Spleen (tissue), 11 donors: ENCODE measurements around the gene PVR. TPM values are rescaled to one million over a fixed set of nuclear protein-coding genes. Genes with fewer than 3 reads are reported as not detected.

Source experiments
- DNase-seq: peaks from one replicate; pipeline ENCODE4 v3.0.0-alpha.2; 2020
- H3K27ac ChIP-seq, 8 donors: fragments of 200-600 bp; sonication (generic) in 7 of 8; 1 replicate in 4 of 8; 2 replicates in 4 of 8; pipeline versions ENCODE4 v1.5.0 to v1.8.0; 2016 to 2021; ENCODE audit warnings: inconsistent platforms in 4 of 8, mild to moderate bottlenecking in 4 of 8, moderate library complexity in 1 of 8
- H3K27me3 ChIP-seq, 7 donors: fragments of 200-600 bp; sonication (generic) in 6 of 7; replicated peaks in 1 of 7; 1 replicate in 4 of 7; 2 replicates in 3 of 7; pipeline versions ENCODE4 v1.5.0 to v1.8.0; 2016 to 2021; ENCODE audit warnings: inconsistent platforms in 3 of 7, mild to moderate bottlenecking in 1 of 7
- H3K36me3 ChIP-seq, 6 donors: fragments of 200-600 bp; sonication (generic) in 5 of 6; 1 replicate in 4 of 6; 2 replicates in 2 of 6; pipeline versions ENCODE4 v1.5.0 to v1.8.0; 2016 to 2021; ENCODE audit warnings: inconsistent platforms in 2 of 6
- H3K4me1 ChIP-seq, 6 donors: fragments of 200-600 bp; sonication (generic) in 5 of 6; 1 replicate in 3 of 6; 2 replicates in 3 of 6; pipeline versions ENCODE4 v1.5.0 to v1.8.0; 2016 to 2021; ENCODE audit warnings: inconsistent platforms in 3 of 6
- H3K4me3 ChIP-seq, 8 donors: fragments of 200-600 bp; sonication (generic) in 7 of 8; 1 replicate in 4 of 8; 2 replicates in 4 of 8; pipeline versions ENCODE4 v1.5.0 to v1.8.0; 2016 to 2021; ENCODE audit warnings: inconsistent platforms in 4 of 8, mild to moderate bottlenecking in 4 of 8, moderate library complexity in 2 of 8
- H3K9me3 ChIP-seq, 8 donors: fragments of 200-600 bp; sonication (generic) in 7 of 8; 1 replicate in 4 of 8; 2 replicates in 4 of 8; pipeline versions ENCODE4 v1.5.0 to v1.8.0; 2016 to 2021; ENCODE audit warnings: inconsistent platforms in 4 of 8
- CTCF ChIP-seq, 11 experiments: fragments of 200-600 bp in 7 of 11; fragments of 450-650 bp in 4 of 11; sonication (generic) in 4 of 11; IDR thresholded peaks in 8 of 11; conservative IDR thresholded peaks in 3 of 11; 1 replicate in 7 of 11; 2 replicates in 4 of 11; pipeline versions ENCODE4 v1.4.0 to v1.8.0; 2016 to 2021; ENCODE audit warnings: antibody characterized with exemption in 11 of 11, inconsistent platforms in 4 of 11, mild to moderate bottlenecking in 1 of 11
- POLR2A ChIP-seq, 3 donors: fragments of 450-650 bp; IDR thresholded peaks; one replicate each; pipeline ENCODE4 v1.5.1; 2017; ENCODE audit warnings: antibody characterized with exemption in 3 of 3, mild to moderate bottlenecking in 1 of 3
- POLR2AphosphoS5 ChIP-seq, 3 donors: sonication (generic); formaldehyde crosslinking; IDR thresholded peaks; one replicate each; pipeline ENCODE4 v1.5.1; 2017; ENCODE audit warnings: antibody characterized with exemption in 3 of 3
- WGBS, 5 donors: extraction: QIAGEN DNeasy Blood & Tissue Kit in 3 of 5; methylation state at CpG; one replicate each; pipeline versions ENCODE4 v1.1.5 to v1.1.7; 2013 to 2018; 5-methylcytosine and 5-hydroxymethylcytosine counted together
- intact Hi-C: fragments of 100-400 bp; cut with DNase I; formaldehyde crosslinking; loops from one replicate; pipeline ENCODE4 v1.15.0; 2023; ENCODE audit warnings: low total_unique reads
- microRNA-seq, 3 donors: library from miRNA; unstranded; fragments of <30 nt; microRNA quantifications; one replicate each; pipeline versions ENCODE4 to v1.1.0, GENCODE V29; 2019 to 2020
- polyA plus RNA-seq, 3 donors: library from polyadenylated mRNA; stranded (reverse); fragments of 200-250 nt; gene quantifications; one replicate each; pipeline ENCODE4 v1.2.1, GENCODE V29; 2013
- total RNA-seq, 7 donors: library from RNA; depleted of rRNA in 3 of 7; stranded (reverse); fragments of >200 nt in 3 of 7; fragmentation: NEBNext Ultra II Directional in 4 of 7; extraction: Animal tissue kit (Norgen Biotek cat#: 25700) in 4 of 7; gene quantifications; one replicate each; pipeline versions ENCODE4 v1.1.0 to v1.2.1, GENCODE V29; 2016 to 2021
- donor health status: healthy with polysubstance abuse.
- donor health status: DM: no; HTN: no; CAD: no; lungs with moderate emphysema.
- donor health status: DM: no; HTN: no; CAD: no.
- donor health status: Bipolar disorder and iron deficiency.
- donor health status: healthy.
- donor health status: DM: no; HTN: no; CAD: no.
- donor health status: DM: yes; HTN: yes; CAD: no.

Gene PVR
- total and polyA plus RNA-seq, 10 donors: 2.0 to 18.4 (median 12.8) TPM

- Histone ChIP-seq H3K9me3 (peaks cover 0 to 13% (median 11%) of the 10 kb centered on the region in 8 donors), H3K4me1 (peaks cover 0 to 12% (median 0%) of the 10 kb centered on the region in 6 donors), H3K27me3 (no peaks in the 10 kb centered on the region), H3K36me3 (peaks cover 0 to 5% (median 0%) of the 10 kb centered on the region in 6 donors), H3K4me3 (no peak overlapping the region), H3K27ac (peak overlapping the region in 2 of 8 donors; percentile 1 to 30)
- 37 to 51% (median 44%) methylated on average over 10 to 14 of the region's 14 CpGs for WGBS, 5 donors
- DNase-seq: no peak
- intact Hi-C loops: no loop called here
- TF ChIP-seq CTCF (IDR thresholded peaks at IDR 0.05 in 8 of 11, conservative IDR thresholded peaks at IDR 0.05 in 3 of 11) (no peak), POLR2AphosphoS5 (IDR thresholded peaks at IDR 0.05) (no peak), POLR2A (IDR thresholded peaks at IDR 0.05) (no peak)
Measured at GRCh38 chr19:44710483-44710882, 66.8 kb downstream of the PVR start.

- Histone ChIP-seq H3K9me3 (peaks cover 0 to 18% (median 16%) of the 10 kb centered on the region in 8 donors), H3K36me3 (peaks cover 0 to 5% (median 0%) of the 10 kb centered on the region in 6 donors), H3K27ac (no peak overlapping the region), H3K4me1 (peaks cover 0 to 26% (median 6%) of the 10 kb centered on the region in 6 donors), H3K27me3 (no peaks in the 10 kb centered on the region), H3K4me3 (no peak overlapping the region)
- 50 to 77% (median 58%) methylated on average over 4 of the region's 4 CpGs for WGBS, 5 donors
- intact Hi-C loops: no loop called here
- no peak for DNase-seq
- no peak for TF ChIP-seq POLR2A (IDR thresholded peaks at IDR 0.05)
- TF ChIP-seq CTCF (IDR thresholded peaks at IDR 0.05 in 8 of 11, conservative IDR thresholded peaks at IDR 0.05 in 3 of 11): no peak
- TF ChIP-seq POLR2AphosphoS5 (IDR thresholded peaks at IDR 0.05): no peak
Measured at GRCh38 chr19:44712864-44713515, 69.3 kb downstream of the PVR start.

Small RNA genes within 50 kb of the gene (microRNA-seq; reads per million reads assigned to microRNA genes)
- 0 reads per million in 3 donors for gene MIR4531

Other genes with a start within 250 kb of the PVR start
- 1 to 10 TPM; 1.0 to 4.2 (median 3.2) TPM for gene ZNF285, start 242.3 kb upstream of the PVR start, total RNA-seq
- gene ZNF285, start 242.3 kb upstream of the PVR start, polyA plus RNA-seq: 1 to 10 TPM; 1.4 to 2.9 (median 2.2) TPM
- gene ZNF229, start 195.4 kb upstream of the PVR start, total RNA-seq: 1 to 10 TPM; 1.9 to 7.6 (median 5.6) TPM
- 1 to 10 TPM in 2 of 3 donors, under 1 TPM in 1; 0.83 to 1.5 (median 1.2) TPM for gene ZNF229, start 195.4 kb upstream of the PVR start, polyA plus RNA-seq
- gene ZNF180, start 143.4 kb upstream of the PVR start, total RNA-seq: 10 to 100 TPM in 6 of 7 donors, 1 to 10 TPM in 1; 7.3 to 25.0 (median 12.7) TPM
- gene ZNF180, start 143.4 kb upstream of the PVR start, polyA plus RNA-seq: 1 to 10 TPM; 4.1 to 5.3 (median 4.3) TPM
- gene CEACAM20, start 114.2 kb upstream of the PVR start, total RNA-seq: not detected
- gene CEACAM20, start 114.2 kb upstream of the PVR start, polyA plus RNA-seq: not detected
- not detected for gene IGSF23, start 30.3 kb upstream of the PVR start, total RNA-seq
- gene IGSF23, start 30.3 kb upstream of the PVR start, polyA plus RNA-seq: not detected
- 1 to 10 TPM; 2.3 to 6.8 (median 4.3) TPM for gene CEACAM19, start 27.6 kb downstream of the PVR start, total RNA-seq
- gene CEACAM19, start 27.6 kb downstream of the PVR start, polyA plus RNA-seq: 1 to 10 TPM; 1.0 to 3.9 (median 3.5) TPM
- not detected for gene CEACAM16, start 55.2 kb downstream of the PVR start, total RNA-seq
- gene CEACAM16, start 55.2 kb downstream of the PVR start, polyA plus RNA-seq: not detected
- gene BCL3, start 104.8 kb downstream of the PVR start, total RNA-seq: 100 to 1,000 TPM in 4 of 7 donors, 10 to 100 TPM in 3; 64.3 to 229 (median 145) TPM
- gene BCL3, start 104.8 kb downstream of the PVR start, polyA plus RNA-seq: 10 to 100 TPM; 26.5 to 56.7 (median 37.7) TPM
- gene CBLC, start 134.0 kb downstream of the PVR start, total RNA-seq: not detected
- not detected for gene CBLC, start 134.0 kb downstream of the PVR start, polyA plus RNA-seq
- 10 to 100 TPM; 26.3 to 64.8 (median 55.6) TPM for gene BCAM, start 165.2 kb downstream of the PVR start, total RNA-seq
- 10 to 100 TPM in 1 of 3 donors, 1 to 10 TPM in 2; 4.9 to 28.6 (median 8.0) TPM for gene BCAM, start 165.2 kb downstream of the PVR start, polyA plus RNA-seq
- gene NECTIN2, start 202.4 kb downstream of the PVR start, total RNA-seq: 100 to 1,000 TPM in 4 of 7 donors, 10 to 100 TPM in 3; 94.1 to 136 (median 101) TPM
- gene NECTIN2, start 202.4 kb downstream of the PVR start, polyA plus RNA-seq: 10 to 100 TPM; 14.3 to 57.1 (median 41.6) TPM
- 10 to 100 TPM; 25.8 to 49.0 (median 33.0) TPM for gene TOMM40, start 247.3 kb downstream of the PVR start, total RNA-seq
- 10 to 100 TPM; 19.3 to 33.9 (median 30.4) TPM for gene TOMM40, start 247.3 kb downstream of the PVR start, polyA plus RNA-seq